Esophagus squamous epithelium (tissue), 4 donors: ENCODE results near the gene ZNF552.

Experiments
- POLR2A ChIP-seq, 4 donors: fragments of 450-650 bp; IDR thresholded peaks; one replicate each; pipeline ENCODE4 v1.6.1; 2017; ENCODE audit warnings: antibody characterized with exemption in 4 of 4, mild to moderate bottlenecking in 4 of 4, moderate library complexity in 3 of 4
- TF ChIP-seq, protein P1 (sequence below), 6 experiments: fragments of 450-650 bp in 4 of 6; fragments of 200-600 bp in 2 of 6; sonication (generic) in 2 of 6; IDR thresholded peaks; one replicate each; pipeline ENCODE4 v1.5.1; 2016 to 2019; ENCODE audit warnings: antibody characterized with exemption in 6 of 6, mild to moderate bottlenecking in 4 of 6, moderate library complexity in 4 of 6

- TF ChIP-seq POLR2A (IDR thresholded peaks at IDR 0.05) = no peak
- TF ChIP-seq, protein P1, sequence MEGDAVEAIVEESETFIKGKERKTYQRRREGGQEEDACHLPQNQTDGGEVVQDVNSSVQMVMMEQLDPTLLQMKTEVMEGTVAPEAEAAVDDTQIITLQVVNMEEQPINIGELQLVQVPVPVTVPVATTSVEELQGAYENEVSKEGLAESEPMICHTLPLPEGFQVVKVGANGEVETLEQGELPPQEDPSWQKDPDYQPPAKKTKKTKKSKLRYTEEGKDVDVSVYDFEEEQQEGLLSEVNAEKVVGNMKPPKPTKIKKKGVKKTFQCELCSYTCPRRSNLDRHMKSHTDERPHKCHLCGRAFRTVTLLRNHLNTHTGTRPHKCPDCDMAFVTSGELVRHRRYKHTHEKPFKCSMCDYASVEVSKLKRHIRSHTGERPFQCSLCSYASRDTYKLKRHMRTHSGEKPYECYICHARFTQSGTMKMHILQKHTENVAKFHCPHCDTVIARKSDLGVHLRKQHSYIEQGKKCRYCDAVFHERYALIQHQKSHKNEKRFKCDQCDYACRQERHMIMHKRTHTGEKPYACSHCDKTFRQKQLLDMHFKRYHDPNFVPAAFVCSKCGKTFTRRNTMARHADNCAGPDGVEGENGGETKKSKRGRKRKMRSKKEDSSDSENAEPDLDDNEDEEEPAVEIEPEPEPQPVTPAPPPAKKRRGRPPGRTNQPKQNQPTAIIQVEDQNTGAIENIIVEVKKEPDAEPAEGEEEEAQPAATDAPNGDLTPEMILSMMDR (IDR thresholded peaks at IDR 0.05) = no peak
Measured at GRCh38 chr19:57757941-57758340, 56.8 kb downstream of the ZNF552 start.
